NCI-H2196 treated with DMSO at 0.1 percent for 48 hours (cell line): ENCODE data around the gene EZR.
"Not testable (repeated sequence)": the region's sequence is repeated elsewhere in the genome, so short reads cannot be mapped to it uniquely, and the experiment has no call there.

ENCODE experiments used
- DNase-seq: peaks from one replicate; lab custom pipeline; 2025; ENCODE audit not compliant: unreplicated experiment; lab: John Stamatoyannopoulos, UW

EZR gene

GRCh38 chr6:158799051-158799792 lies 19.9 kb downstream of the EZR start:
- DNase-seq = no peak

DNA sequence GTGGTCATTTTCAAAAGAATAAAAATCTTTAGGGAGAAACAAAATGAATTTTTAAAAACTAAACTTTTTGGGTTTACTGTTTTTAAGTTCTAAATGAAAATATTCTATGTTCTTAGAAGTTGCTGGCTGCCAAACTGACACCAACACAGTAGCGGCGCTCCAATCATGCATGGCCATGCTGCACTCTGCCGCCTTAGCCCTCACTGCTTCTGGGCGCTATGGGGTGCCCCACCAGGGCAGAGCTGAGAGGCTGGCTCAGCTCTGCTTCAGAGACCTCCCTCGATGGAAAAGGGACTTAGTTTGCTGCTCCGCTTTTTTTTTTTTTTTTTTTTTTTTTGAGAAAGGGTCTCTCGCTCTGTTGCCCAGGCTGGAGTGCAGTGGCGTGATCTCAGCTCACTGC lies 20.9 kb downstream of the EZR start:
- no peak for DNase-seq

- no peak for DNase-seq
These were observed 21.5 kb downstream of the EZR start for GRCh38 chr6:158797331-158798310.

- no peak for DNase-seq
These were observed 22.8 kb downstream of the EZR start for GRCh38 chr6:158796353-158796752.

DNA sequence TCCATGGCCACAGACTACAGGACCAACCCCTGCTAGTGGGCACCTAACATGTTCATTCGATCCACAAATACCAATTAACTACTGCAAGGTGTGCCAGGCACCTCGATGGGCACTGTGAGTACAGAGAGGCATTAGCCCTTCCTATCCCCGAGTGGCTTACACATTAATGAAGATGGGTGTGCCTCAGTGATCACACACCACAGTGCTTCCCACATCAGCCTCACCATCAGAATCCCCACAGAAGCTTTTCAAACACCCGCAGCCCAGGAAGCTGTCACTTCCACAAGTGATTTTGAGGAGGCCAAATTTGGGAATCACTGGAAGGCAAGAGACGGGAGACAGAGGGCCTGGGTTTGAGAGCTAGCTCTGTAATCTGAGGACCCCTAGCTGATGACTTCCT lies 23.7 kb downstream of the EZR start:
- DNase-seq = no peak

- DNase-seq = no peak
These were observed 25.7 kb downstream of the EZR start for GRCh38 chr6:158793432-158793831.

DNA sequence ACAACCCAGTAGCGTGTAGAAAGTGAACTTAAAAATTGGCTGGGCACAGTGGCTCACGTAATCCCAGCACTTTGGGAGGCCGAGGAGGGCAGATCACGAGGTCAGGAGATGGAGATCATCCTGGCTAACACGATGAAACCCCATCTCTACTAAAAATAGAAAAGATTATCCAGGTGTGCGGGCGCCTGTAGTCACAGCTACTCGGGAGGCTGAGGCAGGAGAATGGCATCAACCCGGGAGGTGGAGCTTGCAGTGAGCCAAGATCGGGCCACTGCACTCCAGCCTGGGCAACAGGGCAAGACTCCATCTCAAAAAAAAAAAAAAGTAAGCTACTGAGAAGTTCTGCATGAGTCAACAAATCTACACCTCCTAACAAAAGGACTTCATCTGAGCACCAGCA lies 26.7 kb downstream of the EZR start:
- not testable (repeated sequence) for DNase-seq

DNA sequence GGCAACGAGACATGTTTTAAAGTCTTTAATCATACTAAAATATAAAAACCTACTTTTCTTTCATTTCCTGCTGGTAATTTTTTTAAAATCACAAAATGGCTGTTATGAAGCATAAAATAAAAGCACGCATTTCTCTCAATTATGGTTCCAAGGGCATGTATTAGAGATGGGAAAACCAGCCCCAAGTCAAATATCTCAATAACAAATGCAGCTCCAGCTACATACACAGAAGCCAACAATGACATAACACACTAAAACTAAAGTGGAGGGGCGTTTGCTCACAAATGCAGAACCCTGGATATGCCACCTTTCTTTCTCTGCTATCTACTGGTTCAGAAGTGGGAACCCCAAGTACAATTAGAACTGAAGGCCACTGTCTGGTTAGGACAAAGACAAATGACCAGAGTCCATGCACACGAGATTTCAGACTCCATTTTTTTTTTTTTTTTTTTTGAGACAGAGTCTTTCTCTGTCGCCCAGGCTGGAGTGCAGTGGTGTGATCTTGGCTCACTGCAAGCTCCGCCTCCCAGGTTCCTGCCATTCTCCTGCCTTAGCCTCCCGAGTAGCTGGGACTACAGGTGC lies 27.8 kb downstream of the EZR start:
- no peak for DNase-seq

GRCh38 chr6:158789115-158789917 lies 29.9 kb downstream of the EZR start:
- DNase-seq = no peak

DNA sequence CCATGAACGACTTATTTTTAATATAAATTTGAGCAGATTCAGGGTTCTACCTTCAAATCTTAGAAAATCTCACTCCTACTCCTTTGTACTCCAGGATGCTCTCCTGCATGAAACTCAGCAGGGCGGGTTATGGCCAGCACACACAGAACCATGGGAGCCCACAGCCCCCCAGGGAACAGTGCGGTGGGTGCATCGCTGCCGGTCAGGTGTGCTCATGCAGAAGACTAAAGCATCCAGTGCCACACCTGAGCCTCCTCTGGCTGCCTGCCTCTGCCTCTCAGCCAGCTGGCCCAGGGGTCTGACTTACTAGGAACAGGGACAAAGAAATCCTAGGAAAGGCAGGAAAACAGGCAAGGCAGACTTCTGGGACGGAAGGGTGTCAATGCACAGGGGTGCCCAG lies 31.8 kb downstream of the EZR start:
- no peak for DNase-seq

- DNase-seq = no peak
These were observed 32.4 kb downstream of the EZR start for GRCh38 chr6:158786645-158787304.

GRCh38 chr6:158785036-158785435 lies 34.1 kb downstream of the EZR start:
- DNase-seq = no peak

DNA sequence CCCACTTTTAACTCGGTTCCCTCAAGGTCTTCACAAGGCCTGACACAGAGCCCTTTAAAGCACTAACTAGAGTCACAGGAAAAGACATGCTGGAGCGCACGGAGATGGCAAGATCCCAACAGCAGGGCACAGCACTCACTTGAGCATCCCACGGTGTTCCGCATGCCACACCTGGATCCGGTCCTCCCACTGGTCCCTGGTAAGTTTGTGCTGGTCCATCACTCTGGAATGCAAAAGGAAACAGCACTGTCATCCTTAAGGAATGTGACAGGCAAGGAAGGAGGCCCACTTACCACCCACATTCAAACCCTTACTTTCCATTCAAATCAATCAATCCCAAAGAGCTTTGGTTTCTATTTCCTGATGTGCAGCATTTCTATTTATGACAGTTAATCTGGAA lies 34.7 kb downstream of the EZR start:
- no peak for DNase-seq

GRCh38 chr6:158783851-158784250 lies 35.3 kb downstream of the EZR start:
- DNase-seq = no peak

DNA sequence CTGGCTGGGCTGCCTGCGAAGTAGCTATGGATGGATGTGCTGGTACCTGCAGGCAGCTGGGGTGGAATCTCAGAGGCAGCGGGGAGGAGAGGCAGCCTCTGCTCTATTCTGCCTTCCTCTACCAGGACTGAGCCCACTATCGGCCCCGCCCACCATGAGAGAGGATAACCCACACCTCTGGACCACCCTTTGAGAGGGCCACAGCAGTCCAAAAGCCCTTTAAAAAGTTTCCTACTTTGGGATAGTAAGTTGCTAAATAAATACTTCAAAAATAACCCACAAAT lies 36.1 kb downstream of the EZR start:
- no peak for DNase-seq

- no peak for DNase-seq
These were observed 36.6 kb downstream of the EZR start for GRCh38 chr6:158782432-158783166.

- no peak for DNase-seq
These were observed 37.3 kb downstream of the EZR start for GRCh38 chr6:158781692-158782373.

GRCh38 chr6:158780988-158781691 lies 38.0 kb downstream of the EZR start:
- DNase-seq = no peak
